Endothelial cell of umbilical vein (primary cell): ENCODE results near the gene PSME3IP1. TPM values are rescaled to one million over a fixed set of nuclear protein-coding genes. Genes with fewer than 3 reads are reported as not detected.

Experiments used
- BruUV-seq: library from RNA; stranded (reverse); fragments of 400-500 nt; replicated peaks from 2 replicates; lab custom pipeline; 2021; lab: Mats Ljungman, UMichigan
- CTCF ChIA-PET: fragments of 300-600, 350-600 bp; sonication (Branson Sonifier 250); formaldehyde crosslinking; loops from one replicate; lab custom pipeline; 2021; ENCODE audit warnings: antibody characterized with exemption, inconsistent platforms; lab: Charles Lee
- POLR2A ChIA-PET: fragments of 300-600, 350-600 bp; sonication (Branson Sonifier 250); formaldehyde crosslinking; loops from one replicate; lab custom pipeline; 2021; ENCODE audit warnings: antibody characterized with exemption, inconsistent platforms; lab: Charles Lee
- DNase-seq: peaks from one replicate; pipeline ENCODE4 v3.0.0-alpha.2; 2011; ENCODE audit warnings: low read depth, low spot score
- FAIRE-seq: peaks from 2 replicates; lab custom pipeline; 2011; peaks lifted over from hg19 to GRCh38; lab: Jason Lieb, UNC
- H2AFZ ChIP-seq: 2 replicates; pipeline ENCODE4 v1.6.0; 2012; ENCODE audit warnings: low read depth, low read length, control low read depth, inconsistent platforms
- H3K27ac ChIP-seq: 2 replicates; pipeline ENCODE4 v1.5.1; 2011; ENCODE audit warnings: low read depth, mild to moderate bottlenecking, control low read depth, low read length, moderate library complexity; ENCODE audit not compliant: insufficient read depth
- H3K27me3 ChIP-seq, 2 experiments: 2 replicates each; pipeline versions ENCODE4 v1.6.0 to v1.6.1; 2011; ENCODE audit warnings: low read length in 2 of 2, mixed read lengths in 1 of 2; ENCODE audit not compliant: control insufficient read depth in 2 of 2, insufficient read depth in 2 of 2
- H3K36me3 ChIP-seq, 2 experiments: 2 replicates in 1 of 2; 3 replicates in 1 of 2; pipeline ENCODE4 v1.5.1; 2011; ENCODE audit warnings: low read length in 2 of 2, mild to moderate bottlenecking in 1 of 2, moderate library complexity in 1 of 2; ENCODE audit not compliant: control insufficient read depth in 2 of 2, insufficient read depth in 2 of 2; ENCODE audit errors: extremely low read depth in 1 of 2
- H3K4me1 ChIP-seq: 3 replicates; pipeline ENCODE4 v1.5.1; 2011; ENCODE audit warnings: mild to moderate bottlenecking, low read length; ENCODE audit not compliant: control insufficient read depth, insufficient read depth; ENCODE audit errors: extremely low read depth
- H3K4me2 ChIP-seq: 2 replicates; pipeline ENCODE4 v1.6.1; 2011; ENCODE audit warnings: low read length, control low read depth, mixed read lengths; ENCODE audit not compliant: insufficient read depth
- H3K4me3 ChIP-seq, 3 experiments: fragments of 200-600 bp in 1 of 3; sonication (generic), shearing (Covaris generic) in 1 of 3; replicated peaks in 1 of 3; 2 replicates each; pipeline ENCODE4 v1.5.1; 2011 to 2016; ENCODE audit warnings: control low read depth in 3 of 3, low read length in 3 of 3, mild to moderate bottlenecking in 2 of 3, inconsistent platforms in 1 of 3, low read depth in 1 of 3, moderate library complexity in 1 of 3; ENCODE audit not compliant: insufficient read depth in 1 of 3
- H3K79me2 ChIP-seq: 2 replicates; pipeline ENCODE4 v1.6.0; 2012; ENCODE audit warnings: low read length, inconsistent platforms; ENCODE audit not compliant: control insufficient read depth, insufficient read depth
- H3K9ac ChIP-seq: replicated peaks from 2 replicates; pipeline ENCODE3; 2011; ENCODE audit warnings: low read length, control low read depth; ENCODE audit not compliant: insufficient read depth; ENCODE audit errors: extremely low read depth
- H3K9me1 ChIP-seq: replicated peaks from 3 replicates; pipeline ENCODE4 v1.6.0; 2011; ENCODE audit warnings: mild to moderate bottlenecking, low read length; ENCODE audit not compliant: control insufficient read depth, insufficient read depth; ENCODE audit errors: extremely low read depth
- H3K9me3 ChIP-seq: replicated peaks from 2 replicates; pipeline ENCODE4 v1.5.1; 2012; ENCODE audit warnings: low read length, inconsistent platforms; ENCODE audit not compliant: control insufficient read depth, insufficient read depth
- H4K20me1 ChIP-seq: replicated peaks from 2 replicates; pipeline ENCODE3; 2011; ENCODE audit warnings: mild to moderate bottlenecking, low read length; ENCODE audit not compliant: control insufficient read depth, insufficient read depth; ENCODE audit errors: extremely low read depth
- CTCF ChIP-seq, 2 donors: IDR thresholded peaks; 1 replicate in 1 of 2; 2 replicates in 1 of 2; pipeline ENCODE4 v1.5.1; 2011; ENCODE audit warnings: low read length in 2 of 2, mild to moderate bottlenecking in 2 of 2, moderate library complexity in 2 of 2, control low read depth in 1 of 2, inconsistent platforms in 1 of 2, low read depth in 1 of 2; ENCODE audit not compliant: insufficient read depth in 1 of 2; ENCODE audit errors: extremely low read depth in 1 of 2
- EZH2 ChIP-seq: IDR thresholded peaks from 2 replicates; pipeline ENCODE4 v1.6.1; 2012; ENCODE audit warnings: borderline replicate concordance, low read depth, mild to moderate bottlenecking, moderate library complexity, low read length, inconsistent platforms; ENCODE audit not compliant: severe bottlenecking
- FOS ChIP-seq: IDR thresholded peaks from 2 replicates; pipeline ENCODE4 v1.6.1; 2011; ENCODE audit warnings: mild to moderate bottlenecking, low read length, moderate library complexity, borderline replicate concordance; ENCODE audit not compliant: insufficient read depth
- GATA2 ChIP-seq: IDR thresholded peaks from 2 replicates; pipeline ENCODE4 v1.7.0; 2011; ENCODE audit warnings: low read depth, mild to moderate bottlenecking, moderate library complexity, mixed read lengths, low read length; ENCODE audit not compliant: insufficient read length, insufficient read depth
- JUN ChIP-seq: IDR thresholded peaks from 2 replicates; pipeline ENCODE4 v1.6.1; 2011; ENCODE audit warnings: borderline replicate concordance, low read depth; ENCODE audit not compliant: insufficient read length, insufficient read depth
- MAX ChIP-seq: IDR thresholded peaks from 2 replicates; pipeline ENCODE4 v1.6.1; 2011; ENCODE audit not compliant: insufficient read depth, insufficient read length
- MYC ChIP-seq: IDR thresholded peaks from one replicate; pipeline ENCODE4 v1.6.1; 2011; ENCODE audit warnings: mild to moderate bottlenecking, low read depth, low read length
- POLR2A ChIP-seq: IDR thresholded peaks from 2 replicates; pipeline ENCODE4 v1.6.1; 2012; ENCODE audit warnings: low read depth, mild to moderate bottlenecking, control low read depth, low read length
- POLR2AphosphoS5 ChIP-seq: IDR thresholded peaks from 2 replicates; pipeline ENCODE4 v1.6.1; 2012; ENCODE audit warnings: low read depth, mild to moderate bottlenecking, control low read depth, low read length, moderate library complexity; ENCODE audit not compliant: insufficient read depth
- dilution Hi-C: fragments of 300-500 bp; cut with MboI; formaldehyde crosslinking; loops from one replicate; pipeline ENCODE4 v1.15.0; 2019; ENCODE audit warnings: low sequenced_read_pairs; ENCODE audit not compliant: extremely low pct_ligation_motif_present
- intact Hi-C: fragments of 100-400 bp; cut with micrococcal nuclease; formaldehyde crosslinking; loops from one replicate; pipeline ENCODE4 v1.10.0; 2022
- polyA plus RNA-seq, 4 experiments: library from polyadenylated mRNA; depleted of rRNA in 3 of 4; stranded (reverse) in 3 of 4; unstranded in 1 of 4; fragments of >200 nt; gene quantifications; 2 replicates each; pipeline versions ENCODE4 v1.2.1 to v1.2.3, GENCODE V29; 2011 to 2012; ENCODE audit warnings: missing spikeins in 1 of 4
- total RNA-seq: library from RNA; stranded (reverse); gene quantifications from 2 replicates; pipeline ENCODE4 v1.2.3, GENCODE V29; 2021

PSME3IP1 gene
- total and polyA plus RNA-seq, 2 donors (not counting 3 experiments of a cell fraction or from before 2014, with no cell fraction given) = 86.2 to 91.8 TPM

- Histone ChIP-seq H3K9ac (no peak overlapping the region), H3K9me1 (no peaks in the 10 kb centered on the region), H3K4me1 (no peaks in the 10 kb centered on the region), H3K27ac (no peak overlapping the region), H3K4me2 (no peak overlapping the region), H3K9me3 (no peaks in the 10 kb centered on the region), H4K20me1 (no peaks in the 10 kb centered on the region), H2AFZ (no peak overlapping the region), H3K79me2 (no peaks in the 10 kb centered on the region), H3K27me3 (no peaks in the 10 kb centered on the region), H3K4me3 (no peak overlapping the region), H3K36me3 (peaks cover 3 to 8% of the 10 kb centered on the region in 2 experiments)
- dilution Hi-C loops (no loop called here), intact Hi-C loops (no loop called here)
- no peak for FAIRE-seq
- TF ChIP-seq FOS (no peak), EZH2 (no peak), MYC (no peak)
- CTCF ChIA-PET = interaction anchor here (1.1 to 2.2 kb wide), 2 partner anchors 20 to 72 kb away, joined by 4 to 5 read pairs; partner anchors contain the start of gene CPNE2
- POLR2A ChIA-PET = no interaction called here
- no peak for DNase-seq
- no TSS peak for BruUV-seq
Measured at GRCh38 chr16:57165483-57165882, 20.4 kb downstream of the PSME3IP1 start.

- Histone ChIP-seq H3K79me2 (no peaks in the 10 kb centered on the region), H3K4me2 (no peak overlapping the region), H3K4me3 (no peak overlapping the region), H3K36me3 (peaks cover 3 to 8% of the 10 kb centered on the region in 2 experiments), H3K4me1 (no peaks in the 10 kb centered on the region), H3K9ac (no peak overlapping the region), H3K9me3 (no peaks in the 10 kb centered on the region), H2AFZ (no peak overlapping the region), H3K9me1 (no peaks in the 10 kb centered on the region), H3K27me3 (no peaks in the 10 kb centered on the region), H3K27ac (no peak overlapping the region), H4K20me1 (no peaks in the 10 kb centered on the region)
- dilution Hi-C loops (no loop called here), intact Hi-C loops (no loop called here)
- DNase-seq (no peak), FAIRE-seq (no peak)
- ChIA-PET POLR2A (no interaction called here), CTCF (interaction anchor here (2.2 kb wide), 1 partner anchor 19 kb away, joined by 4 read pairs; no protein-coding TSS in a partner anchor)
- no TSS peak for BruUV-seq
- TF ChIP-seq FOS = no peak
- TF ChIP-seq POLR2A = no peak
- TF ChIP-seq MYC = no peak
- no peak for TF ChIP-seq EZH2
- TF ChIP-seq GATA2 = no peak
- TF ChIP-seq JUN = no peak
- TF ChIP-seq CTCF (IDR thresholded peaks at IDR 0.05; ENCODE audit: extremely low read depth in 1 of 2, insufficient read depth in 1 of 2, low read depth in 1 of 2, low read length in 2 of 2) = no peak
- TF ChIP-seq POLR2AphosphoS5 = no peak
- TF ChIP-seq MAX = no peak
Measured at GRCh38 chr16:57163842-57164241, 22.0 kb downstream of the PSME3IP1 start.
